Measurements from ENCODE around the gene NPTN. TPM values are rescaled to one million over a fixed set of nuclear protein-coding genes. Genes with fewer than 3 reads are reported as not detected.

NPTN gene
- polyA plus RNA-seq, 1 donor, result 327 TPM

- H3K36me3 ChIP-seq (ENCODE audit: control insufficient read depth, insufficient read depth, low read length), result no peaks in the 10 kb centered on the region
- H3K4me1 ChIP-seq (ENCODE audit: control insufficient read depth, insufficient read depth, low read length), result no peaks in the 10 kb centered on the region
- H3K4me3 ChIP-seq (ENCODE audit: low read length), result no peak overlapping the region
- H3K27me3 ChIP-seq (ENCODE audit: control insufficient read depth, insufficient read depth, low read length), result no peaks in the 10 kb centered on the region
- 100% methylated on average over 1 of the region's 1 CpG for WGBS (ENCODE audit: insufficient coverage, low lambda C conversion rate)
- no peak for DNase-seq
- H3K9me3 ChIP-seq (ENCODE audit: control insufficient read depth, low read depth, low read length), result no peaks in the 10 kb centered on the region
- no peak overlapping the region for H3K27ac ChIP-seq (ENCODE audit: low read length)
Measured at GRCh38 chr15:73524919-73525318, 108.3 kb downstream of the NPTN start.

GRCh38 chr15:73522011-73522410 lies 111.2 kb downstream of the NPTN start:
- Histone ChIP-seq H3K4me3 (ENCODE audit: low read length) (no peak overlapping the region), H3K27me3 (ENCODE audit: control insufficient read depth, insufficient read depth, low read length) (no peaks in the 10 kb centered on the region), H3K27ac (ENCODE audit: low read length) (no peak overlapping the region), H3K9me3 (ENCODE audit: control insufficient read depth, low read depth, low read length) (no peaks in the 10 kb centered on the region), H3K4me1 (ENCODE audit: control insufficient read depth, insufficient read depth, low read length) (no peaks in the 10 kb centered on the region), H3K36me3 (ENCODE audit: control insufficient read depth, insufficient read depth, low read length) (no peaks in the 10 kb centered on the region)
- DNase-seq, result no peak
- WGBS (ENCODE audit: insufficient coverage, low lambda C conversion rate), result no CpG with 5 or more reads among the region's 1 CpG

- Histone ChIP-seq H3K4me1 (ENCODE audit: control insufficient read depth, insufficient read depth, low read length) (no peaks in the 10 kb centered on the region), H3K27ac (ENCODE audit: low read length) (no peak overlapping the region), H3K27me3 (ENCODE audit: control insufficient read depth, insufficient read depth, low read length) (no peaks in the 10 kb centered on the region), H3K4me3 (ENCODE audit: low read length) (no peak overlapping the region), H3K36me3 (ENCODE audit: control insufficient read depth, insufficient read depth, low read length) (no peaks in the 10 kb centered on the region), H3K9me3 (ENCODE audit: control insufficient read depth, low read depth, low read length) (no peaks in the 10 kb centered on the region)
- DNase-seq, result no peak
- WGBS (ENCODE audit: insufficient coverage, low lambda C conversion rate), result 86% methylated on average over 1 of the region's 5 CpGs
Measured at GRCh38 chr15:73518876-73519733, 114.1 kb downstream of the NPTN start.

GRCh38 chr15:73518180-73518862 lies 114.9 kb downstream of the NPTN start:
- H3K9me3 ChIP-seq (ENCODE audit: control insufficient read depth, low read depth, low read length), result no peaks in the 10 kb centered on the region
- no peak overlapping the region for H3K27ac ChIP-seq (ENCODE audit: low read length)
- no peaks in the 10 kb centered on the region for H3K27me3 ChIP-seq (ENCODE audit: control insufficient read depth, insufficient read depth, low read length)
- no peak for DNase-seq
- no peaks in the 10 kb centered on the region for H3K36me3 ChIP-seq (ENCODE audit: control insufficient read depth, insufficient read depth, low read length)
- H3K4me1 ChIP-seq (ENCODE audit: control insufficient read depth, insufficient read depth, low read length), result no peaks in the 10 kb centered on the region
- H3K4me3 ChIP-seq (ENCODE audit: low read length), result no peak overlapping the region
- 40% methylated on average over 2 of the region's 3 CpGs for WGBS (ENCODE audit: insufficient coverage, low lambda C conversion rate)

GRCh38 chr15:73517566-73517965 lies 115.6 kb downstream of the NPTN start:
- H3K27me3 ChIP-seq (ENCODE audit: control insufficient read depth, insufficient read depth, low read length), result no peaks in the 10 kb centered on the region
- no peak overlapping the region for H3K4me3 ChIP-seq (ENCODE audit: low read length)

GRCh38 chr15:73515527-73515926 lies 117.7 kb downstream of the NPTN start:
- no CpG with 5 or more reads among the region's 1 CpG for WGBS (ENCODE audit: insufficient coverage, low lambda C conversion rate)
- Histone ChIP-seq H3K36me3 (ENCODE audit: control insufficient read depth, insufficient read depth, low read length) (no peaks in the 10 kb centered on the region), H3K4me3 (ENCODE audit: low read length) (no peak overlapping the region), H3K27ac (ENCODE audit: low read length) (no peak overlapping the region), H3K9me3 (ENCODE audit: control insufficient read depth, low read depth, low read length) (no peaks in the 10 kb centered on the region), H3K27me3 (ENCODE audit: control insufficient read depth, insufficient read depth, low read length) (no peaks in the 10 kb centered on the region), H3K4me1 (ENCODE audit: control insufficient read depth, insufficient read depth, low read length) (no peaks in the 10 kb centered on the region)
- DNase-seq, result no peak

More at GRCh38 chr15:73517566-73517965, 115.6 kb downstream of the NPTN start:
- H3K36me3 ChIP-seq (ENCODE audit: control insufficient read depth, insufficient read depth, low read length), result no peaks in the 10 kb centered on the region
- no peak overlapping the region for H3K27ac ChIP-seq (ENCODE audit: low read length)
- H3K9me3 ChIP-seq (ENCODE audit: control insufficient read depth, low read depth, low read length), result no peaks in the 10 kb centered on the region
- no CpG with 5 or more reads among the region's 2 CpGs for WGBS (ENCODE audit: insufficient coverage, low lambda C conversion rate)
- no peak for DNase-seq
- no peaks in the 10 kb centered on the region for H3K4me1 ChIP-seq (ENCODE audit: control insufficient read depth, insufficient read depth, low read length)

Other genes with a start within 250 kb of the NPTN start
- 0.15 TPM for gene REC114, start 190.2 kb downstream of the NPTN start, polyA plus RNA-seq
- 67.2 TPM for gene CD276, start 51.0 kb upstream of the NPTN start, polyA plus RNA-seq
- 3.7 TPM for gene INSYN1, start 120.0 kb upstream of the NPTN start, polyA plus RNA-seq
- gene TBC1D21, start 240.2 kb upstream of the NPTN start, polyA plus RNA-seq, result not detected